ENCODE results near the gene FOXF1.

FOXF1 gene

DNA sequence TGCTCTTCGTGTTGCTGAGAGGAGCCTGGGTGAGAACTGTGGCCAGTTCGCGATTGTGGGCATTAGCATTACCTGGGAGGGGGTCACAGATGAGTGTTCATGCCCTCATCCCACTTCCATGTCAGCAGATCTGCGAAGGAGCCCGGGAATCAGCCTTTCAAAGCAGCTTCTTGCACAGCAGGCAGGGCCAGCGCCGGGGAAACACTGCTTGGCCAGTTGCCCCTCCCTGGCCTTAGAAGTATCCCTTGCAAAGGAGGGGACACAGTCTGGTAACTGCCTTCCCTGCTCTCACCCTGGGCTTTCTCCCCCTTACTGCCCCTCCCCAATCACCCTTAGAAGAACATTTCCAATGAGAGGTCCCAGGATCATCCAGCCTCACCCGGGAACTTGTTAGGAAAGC, 42.8 kb upstream of the FOXF1 start:
- H3K4me3 ChIP-seq (ENCODE audit: low read depth, low read length) = no peak overlapping the region
- DNase-seq (ENCODE audit: low read depth, low spot score) = no peak
- in situ Hi-C loops (cut with HindIII; ENCODE audit: low sequenced_read_pairs) = no loop called here
- TF ChIP-seq, protein P1, sequence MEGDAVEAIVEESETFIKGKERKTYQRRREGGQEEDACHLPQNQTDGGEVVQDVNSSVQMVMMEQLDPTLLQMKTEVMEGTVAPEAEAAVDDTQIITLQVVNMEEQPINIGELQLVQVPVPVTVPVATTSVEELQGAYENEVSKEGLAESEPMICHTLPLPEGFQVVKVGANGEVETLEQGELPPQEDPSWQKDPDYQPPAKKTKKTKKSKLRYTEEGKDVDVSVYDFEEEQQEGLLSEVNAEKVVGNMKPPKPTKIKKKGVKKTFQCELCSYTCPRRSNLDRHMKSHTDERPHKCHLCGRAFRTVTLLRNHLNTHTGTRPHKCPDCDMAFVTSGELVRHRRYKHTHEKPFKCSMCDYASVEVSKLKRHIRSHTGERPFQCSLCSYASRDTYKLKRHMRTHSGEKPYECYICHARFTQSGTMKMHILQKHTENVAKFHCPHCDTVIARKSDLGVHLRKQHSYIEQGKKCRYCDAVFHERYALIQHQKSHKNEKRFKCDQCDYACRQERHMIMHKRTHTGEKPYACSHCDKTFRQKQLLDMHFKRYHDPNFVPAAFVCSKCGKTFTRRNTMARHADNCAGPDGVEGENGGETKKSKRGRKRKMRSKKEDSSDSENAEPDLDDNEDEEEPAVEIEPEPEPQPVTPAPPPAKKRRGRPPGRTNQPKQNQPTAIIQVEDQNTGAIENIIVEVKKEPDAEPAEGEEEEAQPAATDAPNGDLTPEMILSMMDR (IDR thresholded peaks at IDR 0.05; ENCODE audit: low read depth, low read length) = no peak

DNA sequence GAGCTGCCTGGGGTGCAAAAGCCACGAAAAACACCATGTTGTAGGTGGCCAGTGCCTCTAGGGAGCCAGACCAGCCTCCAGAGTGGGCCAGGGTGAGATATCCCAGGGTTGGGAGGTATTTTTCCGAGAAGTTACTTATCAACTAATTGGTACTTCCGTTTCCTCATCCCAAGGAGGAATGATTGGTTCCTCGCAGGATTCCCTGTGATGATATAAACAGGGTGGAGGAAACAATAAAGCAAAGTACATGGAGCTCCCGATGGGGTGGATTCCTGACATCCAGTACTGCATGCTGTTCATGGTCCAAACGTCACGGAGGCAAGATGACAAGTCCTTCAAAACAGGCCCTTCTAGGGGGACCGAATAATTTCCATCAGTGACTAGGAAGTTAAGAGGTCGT, 39.4 kb upstream of the FOXF1 start:
- in situ Hi-C loops (cut with HindIII; ENCODE audit: low sequenced_read_pairs) = no loop called here
- DNase-seq (ENCODE audit: low read depth, low spot score) = no peak
- TF ChIP-seq, protein P1 (IDR thresholded peaks at IDR 0.05; ENCODE audit: low read depth, low read length) = no peak
- H3K4me3 ChIP-seq (ENCODE audit: low read depth, low read length) = no peak overlapping the region

DNA sequence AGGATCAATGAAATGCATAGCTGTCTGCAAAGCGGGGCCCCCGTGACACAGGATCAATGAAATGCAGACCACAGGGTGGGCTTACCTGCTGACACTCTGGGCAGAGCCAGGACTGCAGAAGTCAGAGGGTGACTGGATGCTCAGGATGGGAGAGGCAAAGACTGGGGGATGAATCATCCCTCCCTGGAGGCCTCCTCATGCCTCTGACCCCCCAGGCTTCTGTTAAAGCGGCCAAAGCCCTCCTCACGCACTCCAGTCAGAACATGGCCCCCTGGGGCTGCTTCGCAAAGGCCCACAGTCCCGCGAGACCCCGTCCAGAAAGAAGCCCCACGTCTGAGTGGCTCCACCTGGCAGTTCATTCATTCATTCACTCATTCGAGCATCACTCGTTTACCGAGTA, 38.4 kb upstream of the FOXF1 start:
- TF ChIP-seq, protein P1 (IDR thresholded peaks at IDR 0.05; ENCODE audit: low read depth, low read length) = no peak
- no peak overlapping the region for H3K4me3 ChIP-seq (ENCODE audit: low read depth, low read length)
- in situ Hi-C loops (cut with HindIII; ENCODE audit: low sequenced_read_pairs) = no loop called here
- DNase-seq (ENCODE audit: low read depth, low spot score) = no peak

DNA sequence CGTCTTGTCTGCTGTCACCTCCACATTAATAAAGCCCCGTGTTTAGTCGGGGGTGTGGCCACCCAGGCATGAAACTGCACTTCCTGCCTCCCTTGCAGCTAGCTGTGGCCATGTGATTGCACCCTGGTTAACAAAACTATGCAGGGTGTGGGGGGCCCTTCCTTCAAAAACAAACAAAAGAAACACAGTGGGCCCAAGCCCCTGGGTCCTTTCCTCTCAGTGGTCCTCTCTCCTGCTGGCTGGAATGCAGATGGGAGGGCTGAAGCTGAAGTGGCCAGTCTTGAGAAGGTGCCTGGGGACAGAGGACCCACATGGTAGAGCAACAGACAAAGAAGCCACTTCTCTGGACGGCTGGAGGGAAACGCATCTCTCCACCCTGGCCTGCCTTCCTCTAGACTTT, 38.0 kb upstream of the FOXF1 start:
- TF ChIP-seq, protein P1 (IDR thresholded peaks at IDR 0.05; ENCODE audit: low read depth, low read length) = no peak
- no peak overlapping the region for H3K4me3 ChIP-seq (ENCODE audit: low read depth, low read length)
- DNase-seq (ENCODE audit: low read depth, low spot score) = no peak
- in situ Hi-C loops (cut with HindIII; ENCODE audit: low sequenced_read_pairs) = no loop called here

DNA sequence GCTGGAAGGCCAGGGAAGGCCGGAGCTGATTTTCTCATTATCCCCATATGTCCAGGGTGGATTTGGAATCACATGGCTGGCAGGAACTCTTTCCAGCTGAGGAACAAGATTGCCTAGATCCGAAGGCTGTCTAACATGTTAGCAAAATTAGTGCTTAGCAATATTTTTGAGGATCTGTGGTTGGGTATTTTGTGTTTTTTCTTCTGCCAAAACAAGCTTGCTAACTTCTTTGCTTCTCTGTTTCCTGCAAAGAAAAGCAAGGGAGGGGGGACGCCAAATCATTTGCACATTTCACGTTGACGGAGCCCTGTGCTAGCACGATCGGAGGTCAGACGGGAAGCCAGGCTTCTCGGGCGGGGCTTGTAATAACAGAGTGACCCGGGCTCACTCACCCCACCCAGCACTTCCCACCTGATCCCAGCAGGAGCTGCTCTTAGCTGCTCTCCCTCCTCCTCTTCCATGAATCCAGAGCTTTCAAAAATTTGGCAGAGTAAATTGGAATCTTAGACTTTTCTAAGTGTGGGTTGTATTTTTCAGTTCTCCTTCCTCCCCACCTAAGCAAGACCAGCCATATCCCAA, 33.3 kb upstream of the FOXF1 start:
- no peak overlapping the region for H3K4me3 ChIP-seq (ENCODE audit: low read depth, low read length)
- TF ChIP-seq, protein P1 (IDR thresholded peaks at IDR 0.05; ENCODE audit: low read depth, low read length) = no peak
- no peak for DNase-seq (ENCODE audit: low read depth, low spot score)
- in situ Hi-C loops (cut with HindIII; ENCODE audit: low sequenced_read_pairs) = no loop called here

DNA sequence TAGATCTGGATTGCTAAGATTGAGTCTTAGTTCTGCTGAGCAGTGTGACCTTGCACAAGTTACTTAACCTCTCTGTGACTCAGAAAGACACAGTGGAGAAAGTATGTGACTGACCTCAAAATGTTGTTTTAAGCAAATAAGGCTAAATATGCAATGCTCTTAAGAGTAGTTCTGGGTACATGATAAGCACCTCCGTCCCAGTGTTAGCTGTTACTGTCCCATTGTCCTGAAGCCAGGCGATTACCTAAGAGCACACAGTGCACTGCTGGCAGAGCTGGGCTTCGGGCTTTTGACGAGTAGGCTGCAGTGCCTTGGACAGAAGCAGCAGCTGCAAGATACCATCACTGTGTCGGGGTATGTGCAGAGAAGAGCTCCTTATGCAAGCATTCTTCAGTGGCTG, 32.7 kb upstream of the FOXF1 start:
- H3K4me3 ChIP-seq (ENCODE audit: low read depth, low read length) = no peak overlapping the region
- in situ Hi-C loops (cut with HindIII; ENCODE audit: low sequenced_read_pairs) = no loop called here
- DNase-seq (ENCODE audit: low read depth, low spot score) = peak; percentile 25
- TF ChIP-seq, protein P1 (IDR thresholded peaks at IDR 0.05; ENCODE audit: low read depth, low read length) = no peak

DNA sequence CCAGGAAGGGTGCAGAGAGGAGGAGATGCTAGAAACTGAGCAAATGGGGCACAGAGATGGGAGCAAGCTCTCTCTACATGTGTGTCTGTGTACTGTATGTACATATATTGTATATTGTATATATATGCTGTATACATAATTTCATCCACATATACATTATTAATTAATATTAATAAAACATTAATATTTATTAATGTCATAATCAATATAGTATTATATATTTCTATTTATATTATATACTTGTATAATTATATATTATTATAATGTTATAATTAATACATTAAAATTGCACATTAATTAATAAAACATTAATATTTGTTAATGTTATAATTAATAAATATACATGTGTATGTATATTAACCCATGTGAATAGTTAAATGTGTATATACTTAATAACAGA, 31.5 kb upstream of the FOXF1 start:
- no peak for DNase-seq (ENCODE audit: low read depth, low spot score)
- in situ Hi-C loops (cut with HindIII; ENCODE audit: low sequenced_read_pairs) = no loop called here
- TF ChIP-seq, protein P1 (IDR thresholded peaks at IDR 0.05; ENCODE audit: low read depth, low read length) = no peak
- H3K4me3 ChIP-seq (ENCODE audit: low read depth, low read length) = no peak overlapping the region
